HCT116 (cell line): ENCODE data around the gene STYXL1. TPM values are rescaled to one million over a fixed set of nuclear protein-coding genes. Genes with fewer than 3 reads are reported as not detected.

ENCODE experiments used
- ATAC-seq: fragments of 200-7000 bp; cut with Tn5 transposase; 2 replicates; pipeline ENCODE4 v1.9.1; 2020; ENCODE audit warnings: mild to moderate bottlenecking, moderate library complexity
- BruUV-seq: library from RNA; stranded (reverse); fragments of 400-500 nt; replicated peaks from 2 replicates; lab custom pipeline; 2021; lab: Mats Ljungman, UMichigan
- CTCF ChIA-PET: fragments of 300-600 bp; sonication (Branson Sonifier 250); formaldehyde crosslinking; loops from one replicate; lab custom pipeline; 2021; ENCODE audit warnings: antibody characterized with exemption; lab: Charles Lee
- POLR2A ChIA-PET: fragments of 300-600, 350-600 bp; sonication (Branson Sonifier 250); formaldehyde crosslinking; loops from one replicate; lab custom pipeline; 2021; ENCODE audit warnings: antibody characterized with exemption; lab: Charles Lee
- RAD21 ChIA-PET, 2 experiments: fragments of 300-600 bp; sonication (Branson Sonifier 250); formaldehyde crosslinking; loops; one replicate each; lab custom pipeline; 2023; ENCODE audit warnings: low total read pairs in 2 of 2; ENCODE audit not compliant: uncharacterized antibody in 2 of 2, unreplicated experiment in 2 of 2, low non-redundant PET in 1 of 2; lab: Charles Lee
- DNase-seq: peaks from one replicate; pipeline ENCODE4 v3.0.0-alpha.2; 2010; ENCODE audit warnings: low read depth, low spot score
- H2AFZ ChIP-seq: fragments of 200-600 bp; shearing (Covaris generic), sonication (generic); 2 replicates; pipeline ENCODE4 v1.6.1; 2017; ENCODE audit warnings: low read depth, mixed run types, mixed read lengths, antibody characterized with exemption, low read length; ENCODE audit not compliant: poor library complexity, severe bottlenecking
- H3K27ac ChIP-seq: 2 replicates; pipeline ENCODE4 v1.5.1; 2012; ENCODE audit warnings: low read depth, low read length
- H3K27me3 ChIP-seq: fragments of 200-600 bp; sonication (generic); 2 replicates; pipeline ENCODE4 v1.6.1; 2016; ENCODE audit warnings: mixed run types, low read length, mixed read lengths; ENCODE audit not compliant: insufficient read depth
- H3K36me3 ChIP-seq, 2 experiments: fragments of 200-500 bp in 1 of 2; fragments of 200-600 bp in 1 of 2; sonication (Bioruptor generic) in 1 of 2; sonication (generic) in 1 of 2; 2 replicates each; pipeline versions ENCODE4 v1.5.1 to v1.6.1; 2014 to 2016; ENCODE audit warnings: low read length in 2 of 2, inconsistent platforms in 1 of 2, mixed read lengths in 1 of 2, mixed run types in 1 of 2; ENCODE audit not compliant: insufficient read depth in 2 of 2, control insufficient read depth in 1 of 2
- H3K4me1 ChIP-seq, 2 experiments: fragments of 200-600 bp in 1 of 2; sonication (generic) in 1 of 2; 2 replicates each; pipeline versions ENCODE4 v1.5.1 to v1.6.1; 2012 to 2017; ENCODE audit warnings: low read length in 2 of 2, inconsistent platforms in 1 of 2, mild to moderate bottlenecking in 1 of 2, mixed read lengths in 1 of 2, mixed run types in 1 of 2, moderate library complexity in 1 of 2; ENCODE audit not compliant: insufficient read depth in 2 of 2, control insufficient read depth in 1 of 2
- H3K4me2 ChIP-seq: fragments of 200-600 bp; sonication (generic); 2 replicates; pipeline ENCODE4 v1.6.1; 2017; ENCODE audit warnings: mixed run types, low read length, mixed read lengths
- H3K4me3 ChIP-seq, 2 experiments: fragments of 200-600 bp in 1 of 2; sonication (generic) in 1 of 2; replicated peaks in 1 of 2; 2 replicates each; pipeline ENCODE4 v1.5.1; 2011 to 2016; ENCODE audit warnings: low read length in 2 of 2, control low read depth in 1 of 2, low read depth in 1 of 2, mild to moderate bottlenecking in 1 of 2, mixed read lengths in 1 of 2, mixed run types in 1 of 2
- H3K79me2 ChIP-seq: fragments of 200-600 bp; sonication (generic); 2 replicates; pipeline ENCODE4 v1.6.1; 2017; ENCODE audit warnings: mild to moderate bottlenecking, mixed run types, low read length, moderate library complexity, mixed read lengths; ENCODE audit not compliant: insufficient read depth
- H3K9ac ChIP-seq: fragments of 200-600 bp; sonication (generic); 2 replicates; pipeline ENCODE4 v1.6.1; 2016; ENCODE audit warnings: low read length, mixed read lengths
- H3K9me2 ChIP-seq: fragments of 200-600 bp; sonication (generic), shearing (Covaris generic); 2 replicates; pipeline ENCODE4 v1.6.1; 2017; ENCODE audit warnings: mixed run types, mild to moderate bottlenecking, moderate library complexity; ENCODE audit not compliant: insufficient read depth
- H3K9me3 ChIP-seq, 2 experiments: fragments of 200-500 bp in 1 of 2; fragments of 200-600 bp in 1 of 2; sonication (Bioruptor generic) in 1 of 2; sonication (generic) in 1 of 2; 2 replicates each; pipeline ENCODE4 v1.6.1; 2014 to 2017; ENCODE audit warnings: low read length in 2 of 2, mixed read lengths in 2 of 2, inconsistent platforms in 1 of 2, low read depth in 1 of 2, mild to moderate bottlenecking in 1 of 2, mixed run types in 1 of 2, moderate library complexity in 1 of 2; ENCODE audit not compliant: control insufficient read depth in 1 of 2, insufficient read depth in 1 of 2
- H4K20me1 ChIP-seq: fragments of 200-600 bp; sonication (generic), shearing (Covaris generic); 2 replicates; pipeline ENCODE4 v1.6.1; 2017; ENCODE audit warnings: mixed run types, mild to moderate bottlenecking, moderate library complexity; ENCODE audit not compliant: insufficient read depth
- EZH2phosphoT487 ChIP-seq: fragments of 200-600 bp; IDR thresholded peaks from 2 replicates; pipeline ENCODE4 v1.6.1; 2018; ENCODE audit warnings: antibody characterized with exemption, borderline replicate concordance
- FOSL1 ChIP-seq: IDR thresholded peaks from 2 replicates; pipeline ENCODE4 v1.6.1; 2012; ENCODE audit warnings: low read depth
- POLR2A ChIP-seq: IDR thresholded peaks from 2 replicates; pipeline ENCODE4 v1.7.0; 2011; ENCODE audit warnings: borderline replicate concordance; ENCODE audit not compliant: insufficient read depth, insufficient read length; ENCODE audit errors: extremely low read depth
- RAD21 ChIP-seq: IDR thresholded peaks from 2 replicates; pipeline ENCODE4 v1.6.1; 2012; ENCODE audit warnings: low read depth, mild to moderate bottlenecking
- SRF ChIP-seq: IDR thresholded peaks from 2 replicates; pipeline ENCODE4 v1.6.1; 2012; ENCODE audit warnings: low read depth
- intact Hi-C: fragments of 100-400 bp; cut with micrococcal nuclease; formaldehyde crosslinking; loops from 2 replicates; pipeline ENCODE4 v1.10.0; 2022
- total RNA-seq: library from RNA; stranded (reverse); gene quantifications from one replicate; pipeline ENCODE4 v1.2.1, GENCODE V29; 2021; ENCODE audit not compliant: unreplicated experiment
- TF ChIP-seq, protein P1 (sequence below): IDR thresholded peaks from 2 replicates; pipeline ENCODE4 v1.6.1; 2012
- TF ChIP-seq, protein P2 (sequence below): IDR thresholded peaks from 2 replicates; pipeline ENCODE4 v1.6.1; 2011; ENCODE audit warnings: mild to moderate bottlenecking, low read length, moderate library complexity; ENCODE audit not compliant: insufficient replicate concordance; ENCODE audit errors: extremely low read depth

The STYXL1 gene
- total RNA-seq, 1 experiment from 2014 or later = 32.5 TPM

GRCh38 chr7:75986147-75986781 lies 61.5 kb downstream of the STYXL1 start:
- peaks cover 0 to 14% of the 10 kb centered on the region in 2 experiments; a peak in 2 of 4 replicates for H3K36me3 ChIP-seq
- no peaks in the 10 kb centered on the region for H3K79me2 ChIP-seq
- ATAC-seq (no peak), DNase-seq (no peak)
- intact Hi-C loops = no loop called here
- no peak overlapping the region for H3K9ac ChIP-seq
- no peaks in the 10 kb centered on the region for H3K27me3 ChIP-seq
- H3K4me3 ChIP-seq = no peak overlapping the region
- no peak overlapping the region for H3K27ac ChIP-seq
- RAD21 ChIA-PET = no interaction called here
- H4K20me1 ChIP-seq = no peaks in the 10 kb centered on the region
- POLR2A ChIA-PET = no interaction called here
- H3K4me1 ChIP-seq = peaks cover 12 to 31% of the 10 kb centered on the region in 2 experiments
- H2AFZ ChIP-seq = no peak overlapping the region
- no peak overlapping the region for H3K4me2 ChIP-seq
- TF ChIP-seq, protein P1, sequence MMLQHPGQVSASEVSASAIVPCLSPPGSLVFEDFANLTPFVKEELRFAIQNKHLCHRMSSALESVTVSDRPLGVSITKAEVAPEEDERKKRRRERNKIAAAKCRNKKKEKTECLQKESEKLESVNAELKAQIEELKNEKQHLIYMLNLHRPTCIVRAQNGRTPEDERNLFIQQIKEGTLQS = no peak
- no peak for TF ChIP-seq POLR2A
- no peak for TF ChIP-seq RAD21
- no peak for TF ChIP-seq FOSL1
- TF ChIP-seq SRF = no peak
- no peaks in the 10 kb centered on the region for H3K9me2 ChIP-seq
- CTCF ChIA-PET = no interaction called here
- TSS peak; percentile 51 for BruUV-seq
- no peaks in the 10 kb centered on the region for H3K9me3 ChIP-seq

DNA sequence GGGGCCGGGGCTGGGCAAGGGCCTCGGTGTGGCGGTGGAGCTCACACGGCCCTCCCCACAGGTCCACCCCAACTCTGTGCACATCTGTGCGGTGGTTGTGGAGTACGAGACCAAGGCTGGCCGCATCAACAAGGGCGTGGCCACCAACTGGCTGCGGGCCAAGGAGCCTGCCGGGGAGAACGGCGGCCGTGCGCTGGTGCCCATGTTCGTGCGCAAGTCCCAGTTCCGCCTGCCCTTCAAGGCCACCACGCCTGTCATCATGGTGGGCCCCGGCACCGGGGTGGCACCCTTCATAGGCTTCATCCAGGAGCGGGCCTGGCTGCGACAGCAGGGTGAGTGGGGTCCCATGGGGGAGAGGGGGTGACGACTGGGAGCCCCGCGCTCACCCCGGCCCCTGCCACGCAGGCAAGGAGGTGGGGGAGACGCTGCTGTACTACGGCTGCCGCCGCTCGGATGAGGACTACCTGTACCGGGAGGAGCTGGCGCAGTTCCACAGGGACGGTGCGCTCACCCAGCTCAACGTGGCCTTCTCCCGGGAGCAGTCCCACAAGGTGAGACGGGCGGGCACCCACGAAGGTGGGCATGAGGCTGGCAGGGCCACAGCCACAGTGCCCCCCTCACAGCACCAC lies 62.2 kb downstream of the STYXL1 start:
- intact Hi-C loops = no loop called here
- Histone ChIP-seq H3K27me3 (no peaks in the 10 kb centered on the region), H3K4me1 (peaks cover 8 to 25% of the 10 kb centered on the region in 2 experiments), H4K20me1 (no peaks in the 10 kb centered on the region), H3K9ac (no peak overlapping the region), H3K27ac (no peak overlapping the region), H3K79me2 (no peaks in the 10 kb centered on the region), H3K4me2 (no peak overlapping the region), H3K4me3 (no peak overlapping the region), H3K9me2 (no peaks in the 10 kb centered on the region), H3K9me3 (no peaks in the 10 kb centered on the region), H2AFZ (no peak overlapping the region), H3K36me3 (peaks cover 0 to 14% of the 10 kb centered on the region in 2 experiments; a peak in 2 of 4 replicates)
- ChIA-PET CTCF (no interaction called here), POLR2A (no interaction called here), RAD21 (no interaction called here)
- ATAC-seq = no peak
- BruUV-seq = no TSS peak
- no peak for TF ChIP-seq POLR2A
- TF ChIP-seq EZH2phosphoT487 = no peak
- TF ChIP-seq, protein P2, sequence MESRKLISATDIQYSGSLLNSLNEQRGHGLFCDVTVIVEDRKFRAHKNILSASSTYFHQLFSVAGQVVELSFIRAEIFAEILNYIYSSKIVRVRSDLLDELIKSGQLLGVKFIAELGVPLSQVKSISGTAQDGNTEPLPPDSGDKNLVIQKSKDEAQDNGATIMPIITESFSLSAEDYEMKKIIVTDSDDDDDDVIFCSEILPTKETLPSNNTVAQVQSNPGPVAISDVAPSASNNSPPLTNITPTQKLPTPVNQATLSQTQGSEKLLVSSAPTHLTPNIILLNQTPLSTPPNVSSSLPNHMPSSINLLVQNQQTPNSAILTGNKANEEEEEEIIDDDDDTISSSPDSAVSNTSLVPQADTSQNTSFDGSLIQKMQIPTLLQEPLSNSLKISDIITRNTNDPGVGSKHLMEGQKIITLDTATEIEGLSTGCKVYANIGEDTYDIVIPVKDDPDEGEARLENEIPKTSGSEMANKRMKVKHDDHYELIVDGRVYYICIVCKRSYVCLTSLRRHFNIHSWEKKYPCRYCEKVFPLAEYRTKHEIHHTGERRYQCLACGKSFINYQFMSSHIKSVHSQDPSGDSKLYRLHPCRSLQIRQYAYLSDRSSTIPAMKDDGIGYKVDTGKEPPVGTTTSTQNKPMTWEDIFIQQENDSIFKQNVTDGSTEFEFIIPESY = no peak
- no peak for DNase-seq
